ENCODE measurements around the gene AKT1S1.

AKT1S1 gene

DNA sequence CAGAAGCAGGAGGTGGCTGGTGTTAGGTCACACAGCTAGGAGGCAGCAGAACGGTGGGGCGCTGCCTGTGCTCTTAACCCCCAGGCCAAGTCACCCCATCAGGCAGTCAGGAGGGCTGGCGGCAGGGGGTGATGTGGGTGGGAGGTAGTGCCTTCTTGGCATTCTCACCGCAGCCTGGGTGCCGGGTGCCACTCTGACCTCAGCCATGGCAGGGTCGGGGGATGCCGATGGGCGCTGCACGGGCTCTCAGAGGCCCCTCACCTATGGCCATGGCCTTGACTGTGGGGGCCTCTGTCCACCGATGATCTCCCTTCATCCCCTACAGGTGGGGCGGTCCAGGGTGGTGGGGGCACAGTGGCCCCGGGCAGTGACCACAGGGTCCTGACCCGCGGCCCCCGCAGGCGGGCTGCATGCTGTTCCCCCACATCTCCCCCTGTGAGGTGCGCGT is 20.6 kb downstream of the AKT1S1 start:
- H3K27me3 ChIP-seq = no peaks in the 10 kb centered on the region
- intact Hi-C loops (cut with DNase I; ENCODE audit: low total_unique reads) = no loop called here
- TF ChIP-seq, protein P1, sequence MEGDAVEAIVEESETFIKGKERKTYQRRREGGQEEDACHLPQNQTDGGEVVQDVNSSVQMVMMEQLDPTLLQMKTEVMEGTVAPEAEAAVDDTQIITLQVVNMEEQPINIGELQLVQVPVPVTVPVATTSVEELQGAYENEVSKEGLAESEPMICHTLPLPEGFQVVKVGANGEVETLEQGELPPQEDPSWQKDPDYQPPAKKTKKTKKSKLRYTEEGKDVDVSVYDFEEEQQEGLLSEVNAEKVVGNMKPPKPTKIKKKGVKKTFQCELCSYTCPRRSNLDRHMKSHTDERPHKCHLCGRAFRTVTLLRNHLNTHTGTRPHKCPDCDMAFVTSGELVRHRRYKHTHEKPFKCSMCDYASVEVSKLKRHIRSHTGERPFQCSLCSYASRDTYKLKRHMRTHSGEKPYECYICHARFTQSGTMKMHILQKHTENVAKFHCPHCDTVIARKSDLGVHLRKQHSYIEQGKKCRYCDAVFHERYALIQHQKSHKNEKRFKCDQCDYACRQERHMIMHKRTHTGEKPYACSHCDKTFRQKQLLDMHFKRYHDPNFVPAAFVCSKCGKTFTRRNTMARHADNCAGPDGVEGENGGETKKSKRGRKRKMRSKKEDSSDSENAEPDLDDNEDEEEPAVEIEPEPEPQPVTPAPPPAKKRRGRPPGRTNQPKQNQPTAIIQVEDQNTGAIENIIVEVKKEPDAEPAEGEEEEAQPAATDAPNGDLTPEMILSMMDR (IDR thresholded peaks at IDR 0.05) = no peak
- no peaks in the 10 kb centered on the region for H3K9me3 ChIP-seq
- H3K4me1 ChIP-seq = peaks cover 0 to 33% (median 21%) of the 10 kb centered on the region in 4 donors
- H3K4me3 ChIP-seq = no peak overlapping the region
- H3K36me3 ChIP-seq = peaks cover 39 to 74% (median 67%) of the 10 kb centered on the region in 3 donors
- no peak for DNase-seq
- no peak overlapping the region for H3K27ac ChIP-seq

DNA sequence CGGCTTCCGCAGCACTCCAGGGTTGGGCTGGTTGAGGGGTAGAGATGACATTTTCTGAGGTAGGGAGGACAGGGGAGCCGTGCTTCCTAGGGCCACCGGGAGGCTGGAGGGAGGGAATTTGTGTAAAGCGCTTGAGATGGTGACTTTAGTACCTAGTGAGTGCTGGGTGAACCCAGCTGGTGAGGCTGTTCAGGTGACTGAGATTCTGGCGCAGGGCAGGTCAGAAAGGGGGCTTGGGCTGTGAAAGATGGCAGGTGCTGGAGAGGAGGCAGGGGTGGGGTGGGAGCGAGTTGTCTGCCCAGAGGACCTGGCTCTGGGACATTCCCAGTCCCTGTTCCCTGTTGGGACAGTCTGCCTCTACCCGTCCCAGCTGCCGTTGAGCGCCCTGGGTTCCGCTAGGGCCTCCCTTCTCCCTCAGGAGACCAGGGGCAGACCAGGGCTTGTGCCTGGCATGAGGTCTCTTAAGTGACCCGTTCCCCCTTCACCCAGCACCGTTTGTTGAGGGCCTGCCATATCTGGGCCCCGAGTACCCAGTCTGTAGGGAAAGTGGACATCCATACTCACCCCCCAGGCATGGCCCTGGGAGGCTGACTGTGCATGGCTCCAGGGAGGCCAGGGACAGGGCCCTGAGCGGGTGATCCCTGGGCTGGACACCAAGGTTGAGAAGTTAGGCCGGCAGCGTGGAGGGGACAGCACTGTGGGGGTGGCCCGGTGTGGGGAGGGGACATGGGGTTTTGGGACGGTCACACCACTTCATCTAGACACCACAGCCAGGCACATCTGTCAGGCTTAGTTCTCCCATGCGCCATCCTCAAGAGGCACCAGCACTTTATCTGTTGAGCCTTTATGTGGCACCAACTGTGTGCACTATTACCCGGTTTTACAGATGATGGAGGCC is 21.2 kb downstream of the AKT1S1 start:
- TF ChIP-seq, protein P1 (IDR thresholded peaks at IDR 0.05) = no peak
- Histone ChIP-seq H3K27me3 (no peaks in the 10 kb centered on the region), H3K27ac (no peak overlapping the region), H3K4me3 (no peak overlapping the region), H3K4me1 (peaks cover 0 to 33% (median 21%) of the 10 kb centered on the region in 4 donors), H3K9me3 (no peaks in the 10 kb centered on the region), H3K36me3 (peaks cover 39 to 68% (median 60%) of the 10 kb centered on the region in 3 donors)
- intact Hi-C loops (cut with DNase I; ENCODE audit: low total_unique reads) = no loop called here
- DNase-seq = no peak

DNA sequence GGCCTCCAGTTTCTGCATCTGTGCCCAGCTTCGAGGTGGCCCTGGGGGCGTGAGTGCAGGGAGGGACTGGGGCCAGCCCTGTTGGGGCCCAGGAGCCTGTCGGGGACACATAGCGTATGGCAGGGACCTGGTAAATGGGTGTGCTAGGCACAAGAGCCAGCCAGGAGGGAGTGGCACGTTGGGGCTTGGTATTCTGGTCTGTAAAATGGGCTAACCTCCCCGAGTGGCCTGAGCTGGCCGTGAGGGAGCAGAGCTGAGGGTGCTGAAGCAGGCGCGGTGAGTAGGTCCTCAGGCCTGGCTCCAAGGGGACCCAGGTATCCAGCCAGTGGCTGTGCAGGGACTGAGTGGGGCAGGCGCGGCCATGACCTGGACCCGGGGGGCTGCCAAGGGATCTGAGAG is 21.9 kb downstream of the AKT1S1 start:
- Histone ChIP-seq H3K27me3 (no peaks in the 10 kb centered on the region), H3K36me3 (peaks cover 39 to 61% (median 54%) of the 10 kb centered on the region in 3 donors), H3K9me3 (no peaks in the 10 kb centered on the region), H3K4me3 (no peak overlapping the region), H3K27ac (no peak overlapping the region), H3K4me1 (peaks cover 0 to 35% (median 22%) of the 10 kb centered on the region in 4 donors)
- intact Hi-C loops (cut with DNase I; ENCODE audit: low total_unique reads) = no loop called here
- DNase-seq = no peak
- TF ChIP-seq, protein P1 (IDR thresholded peaks at IDR 0.05) = no peak

DNA sequence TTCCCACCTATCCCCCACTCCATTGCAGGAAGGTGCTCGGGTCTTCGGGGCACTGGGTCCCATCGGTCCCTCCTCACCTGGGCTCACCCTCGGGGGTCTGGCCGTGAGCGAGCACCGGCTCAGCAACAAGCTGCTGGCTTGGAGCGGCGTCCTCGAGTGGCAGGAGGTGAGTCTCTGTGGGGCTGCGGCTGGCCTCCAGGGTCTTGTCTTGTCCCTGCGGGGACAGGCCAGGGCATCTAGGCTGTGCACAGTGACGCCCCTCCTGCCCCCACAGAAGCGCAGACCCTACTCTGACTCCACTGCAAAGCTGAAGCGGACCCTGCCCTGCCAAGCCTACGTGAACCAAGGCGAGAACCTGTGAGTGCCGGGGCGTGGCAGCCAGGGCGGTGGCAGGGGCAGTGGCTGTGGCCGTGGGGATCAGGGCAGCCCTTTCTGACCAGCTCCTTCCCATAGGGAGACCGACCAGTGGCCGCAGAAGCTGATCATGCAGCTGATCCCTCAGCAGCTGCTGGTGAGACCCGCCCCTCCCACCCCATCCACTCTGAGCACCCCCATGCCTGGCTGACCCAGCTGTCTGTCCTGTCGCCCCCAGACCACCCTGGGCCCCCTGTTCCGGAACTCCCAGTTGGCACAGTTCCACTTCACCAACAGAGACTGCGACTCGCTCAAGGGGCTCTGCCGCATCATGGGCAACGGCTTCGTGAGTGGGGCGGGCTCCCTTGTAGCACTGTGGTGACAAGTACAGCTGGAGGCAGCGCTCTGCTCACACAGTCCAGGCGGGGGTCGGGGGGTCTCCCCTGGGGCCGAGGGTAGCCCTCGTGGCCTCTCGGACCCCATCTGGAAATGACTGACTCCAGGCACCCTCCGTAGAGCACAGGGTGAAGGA is 22.5 kb downstream of the AKT1S1 start:
- Histone ChIP-seq H3K9me3 (no peaks in the 10 kb centered on the region), H3K27ac (peak overlapping the region in 1 of 2 donors; percentile 8), H3K27me3 (no peaks in the 10 kb centered on the region), H3K4me1 (peaks cover 0 to 40% (median 26%) of the 10 kb centered on the region in 4 donors), H3K36me3 (peaks cover 39 to 55% (median 50%) of the 10 kb centered on the region in 3 donors), H3K4me3 (no peak overlapping the region)
- intact Hi-C loops (cut with DNase I; ENCODE audit: low total_unique reads) = no loop called here
- peak in 1 of 2 donors; percentile 66 for DNase-seq
- TF ChIP-seq, protein P1 (IDR thresholded peaks at IDR 0.05) = no peak

DNA sequence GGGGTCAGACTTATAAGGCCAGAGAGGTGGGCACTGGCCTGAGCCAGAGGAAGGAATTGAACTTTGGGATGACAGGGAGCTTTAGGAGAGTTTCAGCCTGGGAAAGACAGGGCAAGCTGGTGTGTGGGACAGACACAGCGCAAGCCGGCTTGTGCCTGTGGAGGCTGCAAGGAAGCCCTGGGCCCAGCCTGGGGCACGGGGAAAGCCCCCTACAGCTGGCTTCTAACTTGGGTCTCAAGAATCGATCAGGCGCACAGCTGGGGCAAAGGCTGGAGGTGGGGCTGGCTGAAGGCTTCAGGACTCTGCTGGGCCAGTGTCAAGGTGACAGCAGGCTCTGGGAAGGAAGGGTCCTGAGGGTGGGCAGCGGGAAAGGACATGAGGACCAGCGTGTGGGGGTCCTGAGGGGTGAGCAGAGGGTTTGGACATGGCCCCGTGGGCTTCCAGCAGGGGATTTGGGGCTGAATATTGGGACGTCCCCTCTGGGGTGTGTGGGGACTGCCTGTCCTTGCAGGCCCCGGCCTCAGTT is 23.2 kb downstream of the AKT1S1 start:
- no peaks in the 10 kb centered on the region for H3K9me3 ChIP-seq
- no peaks in the 10 kb centered on the region for H3K27me3 ChIP-seq
- TF ChIP-seq, protein P1 (IDR thresholded peaks at IDR 0.05) = no peak
- H3K4me3 ChIP-seq = no peak overlapping the region
- peak overlapping the region; percentile 8 for H3K27ac ChIP-seq
- DNase-seq = no peak
- H3K36me3 ChIP-seq = peaks cover 39 to 48% (median 47%) of the 10 kb centered on the region in 3 donors
- peaks cover 0 to 40% (median 26%) of the 10 kb centered on the region in 4 donors for H3K4me1 ChIP-seq
- intact Hi-C loops (cut with DNase I; ENCODE audit: low total_unique reads) = no loop called here

All from tibial artery (tissue), 4 donors.